ENCODE measurements around the gene FKBP8.

- no peak for TF ChIP-seq CTCF (IDR thresholded peaks at IDR 0.05; ENCODE audit: insufficient read depth, low read length)
- no peak for TF ChIP-seq POLR2AphosphoS5 (IDR thresholded peaks at IDR 0.05; ENCODE audit: low read depth)
- TF ChIP-seq SPI1 (IDR thresholded peaks at IDR 0.05; ENCODE audit: borderline replicate concordance, low read depth) = no peak
- TF ChIP-seq GABPA (IDR thresholded peaks at IDR 0.05; ENCODE audit: low read depth) = no peak
Measured at GRCh38 chr19:18526316-18526715, 17.1 kb downstream of the FKBP8 start.

Measured in HL-60 (cell line).